ENCODE results near the gene MT1G. TPM values are rescaled to one million over a fixed set of nuclear protein-coding genes. Genes with fewer than 3 reads are reported as not detected.

MT1G gene
- total RNA-seq, 1 experiment from 2014 or later = 23.4 TPM

GRCh38 chr16:56702836-56703235 lies 35.0 kb upstream of the MT1G start:
- Histone ChIP-seq H3T11ph (ENCODE audit: low read length) (no peak overlapping the region), H3K79me2 (ENCODE audit: insufficient read depth, low read length) (no peaks in the 10 kb centered on the region), H4K91ac (ENCODE audit: insufficient read length, low read depth, low read length) (no peak overlapping the region), H3K14ac (ENCODE audit: insufficient read depth, low read length) (no peak overlapping the region), H4K20me1 (ENCODE audit: control insufficient read depth, insufficient read depth, insufficient read length) (no peaks in the 10 kb centered on the region), H2AK5ac (ENCODE audit: insufficient read length, low read length) (no peak overlapping the region), H3K18ac (ENCODE audit: insufficient read length, low read depth, low read length) (no peak overlapping the region), H3K23ac (ENCODE audit: insufficient read length, low read depth, low read length) (no peak overlapping the region), H2BK120ac (ENCODE audit: low read depth, low read length, poor library complexity, severe bottlenecking) (no peak overlapping the region), H4K8ac (replicated peaks; ENCODE audit: insufficient read length, low read depth, low read length) (no peak overlapping the region), H3K9me3 (ENCODE audit: control insufficient read depth, low read depth, low read length) (no peaks in the 10 kb centered on the region), H2BK5ac (ENCODE audit: insufficient read length, low read length) (no peak overlapping the region), H4K5ac (ENCODE audit: insufficient read length, low read depth, low read length) (no peak overlapping the region), H3K9ac (ENCODE audit: extremely low read depth, insufficient read length, low read length) (no peak overlapping the region), H3K27ac (ENCODE audit: insufficient read length, low read depth, low read length) (no peak overlapping the region), H2BK12ac (ENCODE audit: insufficient read length, low read depth, low read length) (no peak overlapping the region), H2BK15ac (ENCODE audit: low read depth, low read length) (no peak overlapping the region), H3K4me1 (ENCODE audit: insufficient read depth, low read length) (peaks cover 6% of the 10 kb centered on the region), H3K4ac (ENCODE audit: low read depth, low read length) (no peak overlapping the region), H2AFZ (ENCODE audit: low read length) (no peak overlapping the region), H3K27me3 (ENCODE audit: insufficient read depth, low read length) (no peaks in the 10 kb centered on the region), H3K56ac (ENCODE audit: insufficient read length, low read depth, low read length) (no peak overlapping the region), H3K79me1 (ENCODE audit: insufficient read depth, low read depth, low read length, poor library complexity, severe bottlenecking) (no peaks in the 10 kb centered on the region), H3K23me2 (ENCODE audit: insufficient read length, low read depth, low read length, poor library complexity, severe bottlenecking) (no peaks in the 10 kb centered on the region), H2BK20ac (ENCODE audit: low read depth, low read length, poor library complexity, severe bottlenecking) (no peak overlapping the region), H3K4me2 (ENCODE audit: insufficient read depth, insufficient read length, low read length) (no peak overlapping the region)
- H3K4me1 Mint-ChIP-seq = peaks cover 9% of the 10 kb centered on the region in 2 experiments
- no CpG with 5 or more reads among the region's 5 CpGs for WGBS (ENCODE audit: extremely low coverage, insufficient read length, low lambda C conversion rate)
- no peak overlapping the region for H3K4me3 Mint-ChIP-seq
- DNase-seq = no peak
- peaks cover 2 to 3% of the 10 kb centered on the region in 2 experiments; a peak in 3 of 5 replicates for H3K9me3 Mint-ChIP-seq
- H3K36me3 Mint-ChIP-seq (ENCODE audit: insufficient read depth in 1 of 3, low read depth in 3 of 3) = peaks cover 0 to 4% (median 0%) of the 10 kb centered on the region in 3 experiments; a peak in 4 of 7 replicates
- no peak for TF ChIP-seq CTCF (conservative IDR thresholded peaks at IDR 0.05)
- H3K27ac Mint-ChIP-seq = no peak overlapping the region
- H3K27me3 Mint-ChIP-seq (ENCODE audit: low read depth) = peaks cover 8% of the 10 kb centered on the region

All from H9 (cell line).